Stimulated activated CD4-positive, alpha-beta T cell treated with anti-CD3 and anti-CD28 coated beads, Interleukin-1b, Interleukin-23, amount 100 ng/mL, for 4 hours (primary cell): ENCODE results near the gene ABCC3.

ENCODE experiments used
- DNase-seq, 2 donors: peaks; one replicate each; pipeline ENCODE4 v3.0.0-alpha.2; 2020; ENCODE audit warnings: low read depth in 2 of 2

ABCC3 gene

GRCh38 chr17:50684612-50685333 lies 50.1 kb downstream of the ABCC3 start:
- no peak for DNase-seq

GRCh38 chr17:50685334-50685665 lies 50.6 kb downstream of the ABCC3 start:
- no peak for DNase-seq

DNA sequence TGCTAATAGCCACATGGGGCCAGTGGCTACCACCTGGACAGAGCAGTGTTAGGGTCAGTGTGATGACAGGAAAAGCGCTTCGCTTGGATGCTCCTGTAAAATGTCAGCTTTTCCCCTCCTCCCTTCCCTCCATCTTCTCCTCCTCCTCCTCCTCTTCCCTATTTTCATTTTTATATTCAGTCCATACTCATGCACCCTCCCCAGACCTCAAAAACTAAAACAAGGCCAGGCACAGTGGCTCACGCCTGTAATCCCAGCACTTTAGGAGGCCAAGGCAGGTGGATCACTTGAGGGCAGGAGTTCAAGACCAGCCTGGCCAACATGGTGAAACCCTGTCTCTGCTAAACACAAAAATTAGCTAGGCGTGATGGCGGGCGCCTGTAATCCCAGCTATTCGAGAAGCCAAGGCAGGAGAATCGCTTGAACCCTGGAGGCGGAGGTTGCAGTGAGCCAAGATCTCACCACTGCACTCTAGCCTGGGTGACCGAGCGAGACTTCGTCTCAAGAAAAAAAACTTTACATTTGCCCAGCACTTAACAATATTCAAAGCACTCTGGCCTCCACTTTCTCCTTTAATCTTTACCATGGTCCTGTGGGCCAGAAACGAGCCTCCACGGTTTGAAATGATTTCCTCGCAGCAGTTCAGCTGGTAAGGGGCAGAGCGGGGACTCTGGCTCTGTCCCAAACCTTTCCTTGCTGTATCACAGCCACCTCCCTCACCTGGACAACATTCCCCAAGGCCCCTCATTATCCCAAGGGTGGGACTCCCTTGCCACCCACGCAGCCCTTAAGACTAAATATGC lies 51.2 kb downstream of the ABCC3 start:
- DNase-seq, result no peak

- DNase-seq, result no peak
Measured at GRCh38 chr17:50686494-50687199, 52.0 kb downstream of the ABCC3 start.

DNA sequence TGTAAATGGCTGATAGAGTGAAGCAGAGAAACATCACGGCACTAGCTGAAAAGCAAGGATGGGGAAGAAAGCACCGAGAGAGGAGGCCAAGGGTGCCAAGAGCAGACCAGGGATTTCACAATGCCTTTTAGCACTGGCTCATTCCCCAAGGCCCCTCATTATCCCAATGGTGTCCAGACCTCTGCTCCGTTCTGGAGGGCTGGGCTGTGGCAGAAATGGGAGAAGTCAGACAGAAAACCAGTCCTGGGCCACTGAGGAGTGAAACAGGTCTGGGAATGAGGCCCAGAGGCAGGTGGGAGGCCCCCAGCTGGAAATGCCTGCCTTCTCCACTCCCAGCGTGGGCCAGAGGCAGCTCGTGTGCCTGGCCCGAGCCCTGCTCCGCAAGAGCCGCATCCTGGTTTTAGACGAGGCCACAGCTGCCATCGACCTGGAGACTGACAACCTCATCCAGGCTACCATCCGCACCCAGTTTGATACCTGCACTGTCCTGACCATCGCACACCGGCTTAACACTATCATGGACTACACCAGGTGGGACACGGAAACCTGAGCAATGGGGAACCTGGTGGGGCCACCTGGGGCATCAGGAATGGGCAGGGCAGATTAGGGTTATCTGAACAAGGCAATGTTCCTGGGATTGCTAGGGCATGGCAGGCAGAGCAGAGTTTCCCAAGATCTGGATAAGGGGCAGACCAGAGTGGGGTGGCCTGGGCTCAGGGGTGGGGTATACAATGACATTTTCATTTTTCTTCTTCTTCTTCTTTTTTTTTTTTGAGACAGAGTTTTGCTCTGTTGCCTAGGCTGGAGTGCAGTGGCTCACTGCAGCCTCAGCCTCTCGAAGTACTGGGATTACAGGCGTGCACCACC lies 52.8 kb downstream of the ABCC3 start:
- DNase-seq, result no peak

DNA sequence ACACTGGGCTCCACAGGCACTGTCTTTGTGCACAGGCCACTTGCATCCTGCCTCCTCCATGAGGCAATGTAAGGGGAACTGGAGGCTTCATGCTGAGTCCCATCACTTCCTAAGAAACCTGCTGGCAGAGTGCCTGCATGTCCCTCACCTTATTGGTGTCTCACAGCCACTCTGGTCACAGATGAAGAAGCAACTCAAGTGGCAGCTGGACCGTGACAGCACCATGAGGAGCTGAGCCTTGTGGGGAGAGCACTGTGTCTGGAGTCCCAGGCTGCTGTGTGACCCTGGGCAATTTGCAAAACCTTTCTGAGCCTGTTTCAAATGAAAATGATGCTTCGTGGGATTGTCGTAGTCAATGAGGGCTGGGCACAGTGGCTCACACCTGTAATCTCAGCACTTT lies 53.6 kb downstream of the ABCC3 start:
- no peak for DNase-seq

GRCh38 chr17:50689251-50689650 lies 54.6 kb downstream of the ABCC3 start:
- DNase-seq, result no peak

DNA sequence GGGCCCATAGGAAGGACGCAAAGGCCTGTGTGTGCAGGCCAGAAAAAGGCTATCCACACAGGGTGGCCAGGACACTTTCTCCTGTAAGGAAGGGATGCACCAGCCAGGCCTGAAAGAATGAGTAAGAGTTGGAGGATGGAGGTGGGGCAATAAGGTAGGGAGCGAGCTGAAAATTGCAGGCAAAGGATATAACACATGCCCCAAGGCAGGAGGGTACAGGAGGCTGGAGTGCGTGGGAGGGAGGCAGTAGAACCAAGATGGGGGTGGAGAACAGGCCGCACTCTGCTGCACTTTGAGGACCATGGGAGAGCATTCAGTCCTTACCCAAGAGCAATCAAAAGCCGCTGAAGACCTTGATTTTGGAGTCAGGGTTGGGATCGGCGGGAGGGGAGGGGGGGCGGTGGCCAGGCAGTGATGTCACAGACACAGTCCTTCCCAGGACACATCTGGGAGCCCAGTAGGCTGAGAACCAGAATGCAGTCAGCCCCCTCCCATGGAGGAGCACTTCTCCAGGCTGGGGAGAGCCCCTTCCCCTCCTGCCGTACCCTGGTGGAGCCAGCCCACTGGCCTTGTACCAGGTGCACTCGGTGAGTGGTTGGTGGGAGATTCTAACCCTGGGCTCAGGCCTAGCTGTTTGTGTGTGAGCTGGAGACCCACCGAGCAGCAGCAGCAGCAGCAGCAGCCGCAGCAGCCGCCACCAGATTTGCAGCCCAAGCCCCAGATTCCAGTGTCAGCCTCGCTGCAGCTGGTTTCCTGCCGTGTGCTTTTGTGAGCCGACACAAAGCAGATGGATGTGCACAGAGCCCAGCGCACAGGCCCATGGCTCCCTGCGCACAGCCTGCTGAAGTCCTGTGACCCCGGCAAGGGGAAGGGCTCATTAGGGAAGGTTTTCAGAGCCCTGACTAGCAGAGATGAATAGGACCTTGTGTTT lies 55.5 kb downstream of the ABCC3 start:
- no peak for DNase-seq

DNA sequence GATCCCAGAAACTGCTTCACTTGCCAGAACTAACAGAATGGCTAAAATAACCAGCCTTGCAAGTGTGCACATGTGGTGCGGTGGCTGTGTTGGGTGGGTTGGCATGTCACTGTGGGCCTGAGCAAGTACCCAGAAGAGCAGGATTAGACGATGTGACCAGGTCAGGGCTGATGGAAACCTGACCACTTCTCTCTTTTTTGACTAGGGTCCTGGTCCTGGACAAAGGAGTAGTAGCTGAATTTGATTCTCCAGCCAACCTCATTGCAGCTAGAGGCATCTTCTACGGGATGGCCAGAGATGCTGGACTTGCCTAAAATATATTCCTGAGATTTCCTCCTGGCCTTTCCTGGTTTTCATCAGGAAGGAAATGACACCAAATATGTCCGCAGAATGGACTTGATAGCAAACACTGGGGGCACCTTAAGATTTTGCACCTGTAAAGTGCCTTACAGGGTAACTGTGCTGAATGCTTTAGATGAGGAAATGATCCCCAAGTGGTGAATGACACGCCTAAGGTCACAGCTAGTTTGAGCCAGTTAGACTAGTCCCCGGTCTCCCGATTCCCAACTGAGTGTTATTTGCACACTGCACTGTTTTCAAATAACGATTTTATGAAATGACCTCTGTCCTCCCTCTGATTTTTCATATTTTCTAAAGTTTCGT lies 56.3 kb downstream of the ABCC3 start:
- no peak for DNase-seq

- DNase-seq, result no peak
Measured at GRCh38 chr17:50691550-50692447, 57.1 kb downstream of the ABCC3 start.

DNA sequence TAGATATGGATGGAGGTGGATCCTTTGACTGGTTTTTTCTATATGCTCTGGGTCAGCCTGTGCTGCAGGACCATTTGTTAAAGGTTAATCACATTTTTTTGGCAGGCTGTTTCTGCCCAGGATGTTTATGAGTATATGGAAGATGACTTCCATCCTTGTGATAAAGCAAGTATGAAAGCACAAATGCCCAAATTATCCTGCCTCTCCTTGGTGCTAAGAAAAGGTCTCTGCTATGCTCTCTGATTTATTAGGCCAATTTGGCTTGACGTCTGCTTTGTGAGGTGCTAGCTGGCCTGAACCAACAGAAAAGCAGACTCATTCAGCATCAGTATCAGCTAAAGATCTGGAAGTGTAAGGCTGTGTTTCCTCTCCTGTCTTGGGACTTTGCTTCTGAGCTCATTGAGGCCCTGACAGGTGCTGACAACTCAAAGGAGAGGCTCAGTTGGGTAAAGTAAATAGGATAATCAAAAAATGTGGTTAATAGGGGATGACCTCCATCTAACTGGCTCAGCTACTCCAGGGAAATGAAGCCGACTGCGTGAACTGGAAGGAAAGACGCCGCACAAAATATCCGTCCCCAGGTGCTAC lies 57.9 kb downstream of the ABCC3 start:
- DNase-seq, result no peak

- DNase-seq, result no peak
Measured at GRCh38 chr17:50693036-50693682, 58.5 kb downstream of the ABCC3 start.

DNA sequence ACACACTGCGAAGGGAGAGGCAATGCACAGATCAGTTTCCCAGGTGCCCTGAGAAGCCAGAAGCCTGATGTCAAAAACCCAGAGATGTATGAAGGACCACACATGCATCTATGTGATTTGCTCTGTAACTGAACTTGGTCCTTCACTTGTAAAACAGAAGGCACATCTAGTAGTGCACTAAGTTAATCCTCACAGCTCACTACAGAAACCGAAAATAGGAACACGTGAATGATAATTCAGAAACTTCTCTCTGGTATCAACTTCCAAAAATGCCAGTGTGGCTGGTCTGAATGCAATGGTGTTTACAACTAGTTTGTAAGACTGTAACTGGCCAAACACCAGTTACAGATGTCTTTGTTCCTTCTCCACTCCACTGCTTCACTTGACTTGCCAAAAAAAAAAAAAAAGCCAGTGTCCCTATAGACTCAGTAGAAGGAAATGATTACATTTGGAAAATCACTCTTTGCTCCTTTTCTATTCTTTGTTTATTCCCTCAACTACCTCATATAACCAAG lies 61.7 kb downstream of the ABCC3 start:
- DNase-seq, result no peak

DNA sequence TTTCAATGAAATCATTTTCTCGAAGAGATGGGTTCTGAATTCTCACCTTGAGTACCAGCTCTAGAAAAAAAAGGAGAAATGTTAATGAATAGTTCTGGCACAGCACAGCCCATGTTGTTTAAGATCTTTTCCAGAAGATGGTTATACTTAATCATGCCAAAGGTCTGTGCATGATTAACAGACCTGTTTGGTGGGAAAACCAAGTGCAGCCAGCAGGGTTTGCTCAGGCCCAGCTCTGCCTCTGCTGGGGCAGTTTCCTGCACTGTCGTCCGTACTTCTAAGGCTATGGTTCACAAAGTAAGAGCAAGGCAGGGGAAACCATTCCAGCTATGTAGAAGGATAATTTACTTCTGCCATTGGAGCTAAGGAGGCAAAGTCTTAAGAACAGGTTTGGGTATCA lies 62.4 kb downstream of the ABCC3 start:
- DNase-seq, result no peak

- DNase-seq, result no peak
Measured at GRCh38 chr17:50697663-50698272, 63.1 kb downstream of the ABCC3 start.

GRCh38 chr17:50699410-50699809 lies 64.7 kb downstream of the ABCC3 start:
- no peak for DNase-seq

GRCh38 chr17:50703162-50703561 lies 68.5 kb downstream of the ABCC3 start:
- no peak for DNase-seq
